Mesodermal cell (in vitro differentiated cells): ENCODE data around the gene EXOSC9. TPM values are rescaled to one million over a fixed set of nuclear protein-coding genes. Genes with fewer than 3 reads are reported as not detected.
"Not testable (repeated sequence)": the region's sequence is repeated elsewhere in the genome, so short reads cannot be mapped to it uniquely, and the experiment has no call there.

Source experiments
- H3K27ac ChIP-seq: 2 replicates; pipeline ENCODE4 v1.7.0; 2013; ENCODE audit warnings: mild to moderate bottlenecking, low read depth, low read length, moderate library complexity; ENCODE audit not compliant: severe bottlenecking
- H3K36me3 ChIP-seq: 2 replicates; pipeline ENCODE4 v1.7.1; 2013; ENCODE audit warnings: mild to moderate bottlenecking, low read length, moderate library complexity; ENCODE audit not compliant: control insufficient read depth, insufficient read depth
- H3K4me1 ChIP-seq: one replicate; pipeline ENCODE4 v1.7.1; 2013; ENCODE audit warnings: mild to moderate bottlenecking, low read length; ENCODE audit not compliant: insufficient read depth, control insufficient read depth, poor library complexity, severe bottlenecking
- H3K4me3 ChIP-seq: 2 replicates; pipeline ENCODE4 v1.7.0; 2013; ENCODE audit warnings: low read length, control low read depth, mild to moderate bottlenecking; ENCODE audit not compliant: insufficient read depth, poor library complexity, severe bottlenecking; ENCODE audit errors: extremely low read depth
- H3K9me3 ChIP-seq: 2 replicates; pipeline ENCODE4 v1.7.1; 2013; ENCODE audit warnings: mild to moderate bottlenecking, low read length, moderate library complexity; ENCODE audit not compliant: control insufficient read depth
- WGBS, 2 experiments: methylation state at CpG; one replicate each; pipeline ENCODE4 v1.1.5; 2013; ENCODE audit warnings: missing lambda C conversion rate in 2 of 2; ENCODE audit not compliant: insufficient coverage in 2 of 2; 5-methylcytosine and 5-hydroxymethylcytosine counted together
- polyA plus RNA-seq, 2 experiments: library from polyadenylated mRNA; stranded (reverse); fragments of 50-300 nt; gene quantifications; one replicate each; pipeline ENCODE4 v1.2.3, GENCODE V29; 2013

Gene EXOSC9, protein sequence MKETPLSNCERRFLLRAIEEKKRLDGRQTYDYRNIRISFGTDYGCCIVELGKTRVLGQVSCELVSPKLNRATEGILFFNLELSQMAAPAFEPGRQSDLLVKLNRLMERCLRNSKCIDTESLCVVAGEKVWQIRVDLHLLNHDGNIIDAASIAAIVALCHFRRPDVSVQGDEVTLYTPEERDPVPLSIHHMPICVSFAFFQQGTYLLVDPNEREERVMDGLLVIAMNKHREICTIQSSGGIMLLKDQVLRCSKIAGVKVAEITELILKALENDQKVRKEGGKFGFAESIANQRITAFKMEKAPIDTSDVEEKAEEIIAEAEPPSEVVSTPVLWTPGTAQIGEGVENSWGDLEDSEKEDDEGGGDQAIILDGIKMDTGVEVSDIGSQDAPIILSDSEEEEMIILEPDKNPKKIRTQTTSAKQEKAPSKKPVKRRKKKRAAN
- polyA plus RNA-seq (2013, experiment 1 of 2) = 43.4 TPM
- polyA plus RNA-seq (2013, experiment 2 of 2) = 43.8 TPM

DNA sequence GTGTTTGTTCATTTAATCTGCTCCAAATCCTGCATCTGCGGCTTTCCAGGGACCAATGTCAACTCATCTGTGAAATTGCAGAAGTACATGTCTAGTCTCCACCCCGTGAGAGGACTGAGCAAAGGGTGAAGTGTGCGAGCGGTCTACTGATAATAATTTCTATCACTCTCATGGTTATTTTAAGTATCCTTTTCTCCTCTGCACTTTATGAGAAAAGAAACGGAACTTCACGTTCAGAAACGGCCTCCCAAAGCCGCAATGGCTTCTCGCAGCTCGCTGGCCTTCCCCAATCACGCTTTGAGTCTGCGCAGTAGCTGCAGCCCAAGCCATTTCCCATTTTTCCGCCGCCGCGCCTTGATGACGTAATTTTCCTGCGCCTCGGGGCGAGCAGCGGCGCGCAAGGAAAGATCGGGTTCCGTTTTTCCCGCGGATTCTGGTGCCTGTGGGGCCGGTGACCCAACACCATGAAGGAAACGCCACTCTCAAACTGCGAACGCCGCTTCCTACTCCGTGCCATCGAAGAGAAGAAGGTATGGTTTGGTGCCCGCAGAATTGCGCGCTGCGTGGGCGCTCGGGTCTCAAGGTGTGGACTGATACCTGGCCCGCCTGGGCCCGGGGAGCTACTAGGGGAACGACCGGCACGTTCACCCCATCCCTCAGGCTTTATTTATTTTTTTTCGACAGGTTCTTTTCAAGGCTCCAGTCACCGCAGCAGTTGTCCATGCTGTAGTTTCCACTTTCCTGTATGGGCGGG lies at the start of gene EXOSC9:
Gene EXOSC9, plus strand, starts transcription at position 363 of the 754 bp plus-strand sequence. Its CDS starts 102 bp downstream, at position 465.
- Histone ChIP-seq H3K9me3 (no peaks in the 10 kb centered on the region), H3K36me3 (peaks cover 35% of the 10 kb centered on the region), H3K4me1 (no peaks in the 10 kb centered on the region), H3K27ac (peak within 1 kb of the TSS; percentile 81), H3K4me3 (peak within 1 kb of the TSS; percentile 71)
- WGBS, 2 experiments = 2% methylated on average over 41 to 44 of the region's 48 CpGs

DNA sequence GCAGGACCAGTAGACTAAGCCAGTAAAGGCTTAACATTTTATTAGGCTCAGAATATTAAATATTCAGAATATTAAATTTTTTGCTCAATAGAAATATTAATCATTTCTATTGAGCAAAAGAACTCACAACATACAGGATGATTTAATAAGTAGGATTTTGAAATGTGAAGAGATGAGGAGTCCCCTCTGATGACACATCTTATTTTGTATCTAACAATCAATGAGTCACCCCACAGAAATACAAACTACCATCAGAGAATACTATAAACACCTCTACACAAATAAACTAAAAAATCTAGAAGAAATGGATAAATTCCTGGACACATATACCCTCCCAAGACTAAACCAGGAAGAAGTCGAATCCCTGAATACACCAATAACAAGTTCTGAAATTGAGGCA lies 49.0 kb upstream of the EXOSC9 start:
- not testable (repeated sequence) for H3K36me3 ChIP-seq, H3K4me1 ChIP-seq, H3K27ac ChIP-seq, H3K4me3 ChIP-seq, H3K9me3 ChIP-seq
- 100% methylated on average over 1 of the region's 1 CpG; no CpG with 5 or more reads in 1 of the 2 experiments for WGBS, 2 experiments

DNA sequence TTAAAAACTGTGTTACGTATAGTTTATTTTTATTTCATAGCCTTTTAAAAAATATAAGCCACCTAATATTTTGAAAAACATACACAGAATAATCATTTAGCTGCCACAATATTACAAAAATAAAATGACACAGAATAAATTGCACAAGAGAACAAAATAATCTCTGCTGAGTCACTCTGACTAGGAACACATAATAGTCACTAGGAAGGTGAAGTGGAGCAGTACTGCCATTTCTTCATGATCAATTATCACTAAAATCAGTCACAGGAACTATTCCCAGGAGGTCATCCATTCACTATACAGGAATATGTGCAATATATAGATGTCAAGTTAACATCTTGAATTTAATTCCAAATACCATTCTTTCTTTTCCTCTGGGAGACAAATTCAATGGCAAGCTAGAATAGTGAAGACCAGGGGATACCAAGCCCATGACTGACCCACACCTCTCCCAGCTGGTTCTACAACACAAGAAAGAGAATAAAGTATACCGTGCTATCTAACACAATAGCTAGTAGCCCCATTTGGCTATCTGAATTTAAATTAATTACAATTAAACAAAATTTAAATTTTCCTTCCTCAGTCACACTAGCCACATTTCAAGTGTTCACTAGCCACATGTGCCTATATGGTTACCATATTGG lies 42.1 kb upstream of the EXOSC9 start:
- WGBS, 2 experiments = no CpG with 5 or more reads among the region's 2 CpGs
- Histone ChIP-seq H3K27ac (no peak overlapping the region), H3K4me1 (no peaks in the 10 kb centered on the region), H3K4me3 (no peak overlapping the region), H3K9me3 (no peaks in the 10 kb centered on the region), H3K36me3 (no peaks in the 10 kb centered on the region)

DNA sequence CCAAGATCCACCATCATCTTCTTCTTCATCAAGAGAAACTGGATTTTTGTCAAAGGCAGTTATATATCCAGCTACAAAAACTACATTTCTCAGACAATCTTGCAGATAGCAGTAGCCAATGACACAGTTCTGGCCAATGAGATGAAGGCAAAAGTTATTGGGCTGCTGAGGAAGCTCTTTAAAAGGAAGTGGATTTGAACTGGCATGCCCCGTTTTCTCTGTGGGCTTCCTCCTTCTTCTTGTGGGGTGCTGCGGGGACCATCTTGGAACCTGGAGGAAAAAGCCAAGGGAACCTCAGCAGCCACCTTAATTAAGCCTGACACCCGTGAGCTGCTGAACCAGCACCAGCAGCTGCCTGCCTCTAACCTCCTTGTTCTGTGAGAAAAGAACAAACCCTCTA lies 40.9 kb upstream of the EXOSC9 start:
- H3K27ac ChIP-seq = no peak overlapping the region
- 84 to 92% methylated on average over 2 of the region's 3 CpGs for WGBS, 2 experiments
- no peaks in the 10 kb centered on the region for H3K4me1 ChIP-seq
- no peaks in the 10 kb centered on the region for H3K36me3 ChIP-seq
- H3K4me3 ChIP-seq = no peak overlapping the region
- no peaks in the 10 kb centered on the region for H3K9me3 ChIP-seq

DNA sequence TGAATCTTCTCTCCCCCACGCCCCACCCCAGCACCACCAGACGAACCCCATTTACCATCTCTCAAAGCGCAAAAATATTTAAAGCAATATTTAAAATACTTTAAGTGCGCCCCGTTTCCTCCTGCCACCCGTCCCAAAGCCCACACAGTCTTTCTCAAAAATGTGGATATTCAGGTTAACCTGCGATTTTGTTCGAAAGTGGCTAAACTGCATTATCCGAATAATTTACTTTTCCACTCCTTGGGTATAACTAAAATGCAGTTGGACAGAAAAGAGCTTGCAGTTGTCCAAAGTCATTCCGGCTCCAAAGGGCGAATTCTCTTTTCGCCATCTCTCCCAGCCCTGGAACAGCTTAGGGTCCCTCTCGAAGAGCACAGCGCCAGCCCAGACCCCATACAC lies 36.8 kb upstream of the EXOSC9 start:
- 20 to 31% methylated on average over 7 to 10 of the region's 14 CpGs for WGBS, 2 experiments
- Histone ChIP-seq H3K27ac (no peak overlapping the region), H3K9me3 (no peaks in the 10 kb centered on the region), H3K4me1 (no peaks in the 10 kb centered on the region), H3K36me3 (no peaks in the 10 kb centered on the region), H3K4me3 (peak overlapping the region; percentile 45)

DNA sequence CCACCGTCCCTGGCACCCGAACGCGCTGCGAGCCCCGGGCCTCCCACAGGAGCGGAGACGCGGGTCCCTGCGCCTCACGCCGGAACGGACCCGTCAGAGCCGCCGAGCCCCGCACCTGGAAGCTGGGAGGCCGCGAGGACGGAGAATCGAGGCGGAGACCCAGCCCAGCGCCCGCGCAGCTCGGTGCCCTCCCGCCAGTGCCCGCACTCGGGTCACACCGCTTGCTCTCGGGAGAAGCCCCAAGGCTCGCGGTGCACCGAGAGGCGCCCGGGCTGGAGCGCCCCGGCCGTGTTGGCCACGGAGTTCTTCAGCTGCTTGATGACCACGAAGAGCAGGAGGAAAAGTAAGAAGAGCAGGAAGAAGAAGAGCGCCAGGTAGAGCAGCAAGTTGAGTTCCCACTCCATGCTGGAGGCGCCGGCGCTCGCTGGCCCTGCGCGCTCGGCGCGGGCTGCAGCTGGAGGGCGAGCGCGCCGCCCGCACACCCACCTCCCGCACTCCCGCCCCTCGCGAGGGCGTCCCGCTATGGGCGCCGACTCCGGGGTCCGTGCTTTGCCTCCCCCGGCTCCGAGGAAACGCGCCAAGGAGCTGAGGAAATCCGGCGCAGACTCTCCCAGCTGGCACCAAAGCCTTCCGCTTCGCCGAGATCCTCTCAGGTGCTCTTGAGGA lies 36.3 kb upstream of the EXOSC9 start, which contains the start of gene SMIM43:
Gene SMIM43, minus strand, starts transcription at position 463 of the 666 bp plus-strand sequence. Its CDS starts 59 bp downstream, at position 404.
- H3K9me3 ChIP-seq = no peaks in the 10 kb centered on the region
- H3K4me1 ChIP-seq = no peaks in the 10 kb centered on the region
- no peak within 1 kb of the TSS for H3K27ac ChIP-seq
- WGBS, 2 experiments = 0% methylated on average over 59 to 61 of the region's 75 CpGs
- no peaks in the 10 kb centered on the region for H3K36me3 ChIP-seq
- H3K4me3 ChIP-seq = peak within 1 kb of the TSS; percentile 45

DNA sequence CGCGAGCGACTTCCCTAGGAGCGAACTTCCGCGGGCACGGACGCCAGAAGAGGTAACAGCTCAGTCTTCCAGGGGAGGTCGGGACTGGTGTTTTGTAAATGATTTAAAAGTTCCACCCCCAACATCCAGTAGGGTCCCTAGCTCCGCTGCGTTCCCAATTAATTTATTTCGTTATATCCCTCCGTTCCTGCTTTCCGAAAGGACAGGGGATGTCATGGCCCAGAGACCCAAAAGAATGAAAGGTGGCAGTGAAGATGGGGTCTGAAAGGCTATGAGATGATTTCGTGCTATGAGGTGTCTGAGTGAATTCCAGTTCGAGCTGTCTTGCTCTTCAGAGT lies 35.8 kb upstream of the EXOSC9 start:
- Histone ChIP-seq H3K27ac (no peak overlapping the region), H3K4me3 (peak overlapping the region; percentile 45), H3K4me1 (no peaks in the 10 kb centered on the region), H3K36me3 (no peaks in the 10 kb centered on the region), H3K9me3 (no peaks in the 10 kb centered on the region)
- 2 to 23% methylated on average over 3 to 8 of the region's 16 CpGs for WGBS, 2 experiments

DNA sequence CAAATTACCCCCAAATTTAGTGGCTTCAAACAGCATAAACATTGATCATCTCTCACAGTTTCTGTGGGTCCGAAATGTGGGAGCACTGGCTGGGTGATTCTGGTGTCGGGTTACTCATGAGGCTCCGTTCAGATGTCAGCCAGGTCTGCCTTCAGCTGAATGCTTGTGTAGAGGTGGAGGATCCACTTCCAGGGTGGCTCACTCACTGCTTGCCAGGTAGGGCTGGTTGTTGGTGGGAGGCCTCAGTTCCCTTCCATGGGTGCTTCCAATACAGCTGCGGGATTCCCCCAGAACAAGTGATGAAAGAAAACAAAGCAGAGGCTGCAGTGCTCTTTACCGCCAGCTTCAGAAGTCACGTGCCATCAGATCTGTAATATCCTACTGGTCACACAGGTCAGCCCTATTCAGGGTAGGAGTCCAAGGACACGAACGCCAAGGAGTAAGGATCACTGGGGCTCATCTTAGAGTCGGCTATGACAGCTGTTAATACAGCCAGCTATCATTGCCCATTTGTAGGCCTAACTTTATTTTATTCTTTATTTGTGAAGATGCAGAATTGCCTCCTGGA lies 35.1 kb upstream of the EXOSC9 start:
- 56 to 67% methylated on average over 5 to 8 of the region's 9 CpGs for WGBS, 2 experiments

DNA sequence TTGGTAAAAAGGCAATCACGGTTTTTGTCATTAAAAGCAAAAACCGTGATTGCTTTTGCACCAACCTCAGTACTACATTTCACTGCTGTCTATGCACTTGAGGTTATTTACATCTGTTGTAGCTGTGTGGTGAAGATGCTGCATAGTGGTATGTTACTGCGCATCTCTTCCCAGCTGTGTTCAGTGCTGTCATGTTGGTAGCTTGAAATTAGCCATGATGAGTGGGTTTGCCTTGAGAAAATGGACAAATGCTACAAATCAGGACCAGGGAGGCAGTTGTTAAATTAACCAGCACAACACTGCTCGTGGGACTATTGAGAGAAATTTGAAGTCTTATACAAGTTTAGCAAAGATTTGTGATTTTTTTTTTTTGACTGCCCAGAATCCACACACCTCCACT lies 34.0 kb upstream of the EXOSC9 start:
- WGBS, 2 experiments = 93 to 100% methylated on average over 1 to 2 of the region's 4 CpGs
- H3K4me1 ChIP-seq = no peaks in the 10 kb centered on the region
- no peak overlapping the region for H3K27ac ChIP-seq

More for the DNA sequence above, 35.1 kb upstream of the EXOSC9 start:
- Histone ChIP-seq H3K4me1 (no peaks in the 10 kb centered on the region), H3K36me3 (no peaks in the 10 kb centered on the region), H3K4me3 (no peak overlapping the region), H3K27ac (no peak overlapping the region), H3K9me3 (no peaks in the 10 kb centered on the region)

DNA sequence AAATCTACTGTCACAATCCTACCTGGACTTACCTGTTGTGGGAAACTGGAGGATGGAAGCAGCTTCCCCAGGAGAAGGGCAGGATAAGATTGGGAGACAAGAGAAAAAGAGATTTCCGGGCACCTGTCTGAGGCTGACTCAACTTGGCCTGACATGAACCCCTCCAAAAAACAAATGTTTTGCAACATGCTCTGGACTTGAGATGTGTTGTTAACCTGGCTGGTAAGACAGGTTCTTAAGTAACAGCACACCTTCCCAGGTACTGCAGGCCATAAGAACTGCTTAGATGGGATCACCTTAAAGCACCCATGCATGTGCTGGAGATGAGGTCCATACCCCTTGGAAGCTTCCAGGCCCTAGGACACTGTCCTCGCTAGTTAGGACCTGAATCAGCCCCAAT lies 31.8 kb upstream of the EXOSC9 start:
- no peaks in the 10 kb centered on the region for H3K36me3 ChIP-seq
- H3K4me3 ChIP-seq = no peak overlapping the region
- H3K4me1 ChIP-seq = no peaks in the 10 kb centered on the region
- H3K9me3 ChIP-seq = no peaks in the 10 kb centered on the region
- H3K27ac ChIP-seq = no peak overlapping the region
- 100% methylated on average over 1 of the region's 2 CpGs; no CpG with 5 or more reads in 1 of the 2 experiments for WGBS, 2 experiments

More for the DNA sequence above, 34.0 kb upstream of the EXOSC9 start:
- H3K36me3 ChIP-seq = no peaks in the 10 kb centered on the region
- no peaks in the 10 kb centered on the region for H3K9me3 ChIP-seq
- H3K4me3 ChIP-seq = no peak overlapping the region
